ENCODE results near the gene CTXND1.

DNA sequence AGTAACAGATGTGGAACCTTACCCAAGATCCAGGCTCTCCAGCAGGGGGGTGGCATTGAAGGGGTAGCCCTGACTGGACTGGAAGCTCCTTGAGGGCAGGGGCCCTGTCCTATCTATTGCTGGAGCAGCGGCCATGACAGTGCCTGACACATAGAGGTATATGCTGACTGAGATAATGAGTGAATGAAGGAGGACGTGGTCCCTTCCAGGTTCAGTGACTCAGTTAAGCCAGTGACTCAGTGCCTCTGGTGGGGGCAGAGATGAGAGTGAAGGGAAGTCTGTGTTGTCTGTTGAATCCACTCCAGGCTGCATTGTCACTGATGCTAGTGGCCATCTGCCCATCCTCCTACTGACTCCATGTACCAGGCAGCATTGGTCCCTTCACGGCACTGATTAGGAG lies 13.0 kb upstream of the CTXND1 start:
- TF ChIP-seq, protein P1, sequence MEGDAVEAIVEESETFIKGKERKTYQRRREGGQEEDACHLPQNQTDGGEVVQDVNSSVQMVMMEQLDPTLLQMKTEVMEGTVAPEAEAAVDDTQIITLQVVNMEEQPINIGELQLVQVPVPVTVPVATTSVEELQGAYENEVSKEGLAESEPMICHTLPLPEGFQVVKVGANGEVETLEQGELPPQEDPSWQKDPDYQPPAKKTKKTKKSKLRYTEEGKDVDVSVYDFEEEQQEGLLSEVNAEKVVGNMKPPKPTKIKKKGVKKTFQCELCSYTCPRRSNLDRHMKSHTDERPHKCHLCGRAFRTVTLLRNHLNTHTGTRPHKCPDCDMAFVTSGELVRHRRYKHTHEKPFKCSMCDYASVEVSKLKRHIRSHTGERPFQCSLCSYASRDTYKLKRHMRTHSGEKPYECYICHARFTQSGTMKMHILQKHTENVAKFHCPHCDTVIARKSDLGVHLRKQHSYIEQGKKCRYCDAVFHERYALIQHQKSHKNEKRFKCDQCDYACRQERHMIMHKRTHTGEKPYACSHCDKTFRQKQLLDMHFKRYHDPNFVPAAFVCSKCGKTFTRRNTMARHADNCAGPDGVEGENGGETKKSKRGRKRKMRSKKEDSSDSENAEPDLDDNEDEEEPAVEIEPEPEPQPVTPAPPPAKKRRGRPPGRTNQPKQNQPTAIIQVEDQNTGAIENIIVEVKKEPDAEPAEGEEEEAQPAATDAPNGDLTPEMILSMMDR (IDR thresholded peaks at IDR 0.05; ENCODE audit: low read depth, low read length, poor library complexity, severe bottlenecking): no peak
- no peak for TF ChIP-seq EZH2phosphoT487 (IDR thresholded peaks at IDR 0.05; ENCODE audit: borderline replicate concordance, low read length)

All from DOHH2 (cell line).